ENCODE data around the gene SAC3D1. TPM values are rescaled to one million over a fixed set of nuclear protein-coding genes. Genes with fewer than 3 reads are reported as not detected.

Gene SAC3D1
- total and polyA plus RNA-seq, 9 of the 15 experiments (the other 6 are each of a cell fraction or from before 2014, with no cell fraction given): 0.20 to 35.2 (median 5.8) TPM

DNA sequence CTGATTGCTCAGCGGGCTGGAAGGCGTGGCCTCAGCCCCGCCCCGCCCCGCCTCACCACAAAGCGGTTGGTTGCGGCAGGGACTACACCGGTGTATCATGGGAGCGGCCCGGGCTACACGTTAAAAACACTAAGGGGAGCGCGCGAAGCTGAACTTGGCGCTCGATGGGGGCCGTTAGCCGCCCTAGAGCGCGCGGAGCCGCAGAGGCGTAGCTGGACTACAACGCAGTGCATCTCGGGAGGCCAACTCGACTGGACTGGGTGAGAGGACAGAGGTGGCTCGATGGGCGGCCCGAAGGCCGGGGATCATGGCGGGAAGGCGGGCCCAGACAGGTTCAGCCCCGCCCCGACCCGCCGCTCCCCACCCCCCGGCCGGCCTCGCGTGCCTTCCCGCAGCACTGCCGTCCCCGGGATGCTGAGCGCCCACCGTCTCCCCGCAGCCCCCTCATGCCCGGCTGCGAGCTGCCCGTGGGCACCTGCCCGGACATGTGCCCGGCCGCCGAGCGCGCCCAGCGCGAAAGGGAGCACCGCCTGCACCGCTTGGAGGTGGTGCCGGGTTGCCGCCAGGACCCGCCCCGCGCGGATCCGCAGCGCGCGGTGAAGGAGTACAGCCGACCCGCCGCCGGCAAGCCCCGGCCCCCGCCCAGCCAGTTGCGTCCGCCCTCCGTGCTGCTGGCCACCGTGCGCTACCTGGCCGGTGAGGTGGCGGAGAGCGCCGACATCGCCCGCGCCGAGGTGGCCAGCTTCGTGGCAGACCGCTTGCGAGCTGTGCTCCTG is at the start of gene SAC3D1 (continued):
- TF ChIP-seq, protein P1, sequence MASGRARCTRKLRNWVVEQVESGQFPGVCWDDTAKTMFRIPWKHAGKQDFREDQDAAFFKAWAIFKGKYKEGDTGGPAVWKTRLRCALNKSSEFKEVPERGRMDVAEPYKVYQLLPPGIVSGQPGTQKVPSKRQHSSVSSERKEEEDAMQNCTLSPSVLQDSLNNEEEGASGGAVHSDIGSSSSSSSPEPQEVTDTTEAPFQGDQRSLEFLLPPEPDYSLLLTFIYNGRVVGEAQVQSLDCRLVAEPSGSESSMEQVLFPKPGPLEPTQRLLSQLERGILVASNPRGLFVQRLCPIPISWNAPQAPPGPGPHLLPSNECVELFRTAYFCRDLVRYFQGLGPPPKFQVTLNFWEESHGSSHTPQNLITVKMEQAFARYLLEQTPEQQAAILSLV (tag; IDR thresholded peaks at IDR 0.05): no peak
- TF ChIP-seq NFIX (CRISPR knock-in tag; IDR thresholded peaks at IDR 0.05; ENCODE audit: low read depth) (no peak), MEIS2 (IDR thresholded peaks at IDR 0.05; ENCODE audit: partially characterized antibody) (no peak), CREM (IDR thresholded peaks at IDR 0.05; ENCODE audit: low read depth) (peak; percentile 45), ZNF347 (CRISPR knock-in tag; IDR thresholded peaks at IDR 0.05; ENCODE audit: low read depth) (no peak), MED1 (CRISPR knock-in tag; IDR thresholded peaks at IDR 0.05; ENCODE audit: borderline replicate concordance) (no peak), DNMT1 (IDR thresholded peaks at IDR 0.05) (no peak), ZNF133 (CRISPR knock-in tag; IDR thresholded peaks at IDR 0.05) (no peak), RFX1 (IDR thresholded peaks at IDR 0.05) (no peak), MCM5 (IDR thresholded peaks at IDR 0.05; ENCODE audit: low read depth) (no peak), FOS (IDR thresholded peaks at IDR 0.05; ENCODE audit: extremely low read depth, insufficient read length) (no peak), NFRKB (IDR thresholded peaks at IDR 0.05; ENCODE audit: low read depth) (no peak)
- TF ChIP-seq, protein P2, sequence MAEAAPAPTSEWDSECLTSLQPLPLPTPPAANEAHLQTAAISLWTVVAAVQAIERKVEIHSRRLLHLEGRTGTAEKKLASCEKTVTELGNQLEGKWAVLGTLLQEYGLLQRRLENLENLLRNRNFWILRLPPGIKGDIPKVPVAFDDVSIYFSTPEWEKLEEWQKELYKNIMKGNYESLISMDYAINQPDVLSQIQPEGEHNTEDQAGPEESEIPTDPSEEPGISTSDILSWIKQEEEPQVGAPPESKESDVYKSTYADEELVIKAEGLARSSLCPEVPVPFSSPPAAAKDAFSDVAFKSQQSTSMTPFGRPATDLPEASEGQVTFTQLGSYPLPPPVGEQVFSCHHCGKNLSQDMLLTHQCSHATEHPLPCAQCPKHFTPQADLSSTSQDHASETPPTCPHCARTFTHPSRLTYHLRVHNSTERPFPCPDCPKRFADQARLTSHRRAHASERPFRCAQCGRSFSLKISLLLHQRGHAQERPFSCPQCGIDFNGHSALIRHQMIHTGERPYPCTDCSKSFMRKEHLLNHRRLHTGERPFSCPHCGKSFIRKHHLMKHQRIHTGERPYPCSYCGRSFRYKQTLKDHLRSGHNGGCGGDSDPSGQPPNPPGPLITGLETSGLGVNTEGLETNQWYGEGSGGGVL (CRISPR knock-in tag; IDR thresholded peaks at IDR 0.05): no peak
- TF ChIP-seq, protein P3, sequence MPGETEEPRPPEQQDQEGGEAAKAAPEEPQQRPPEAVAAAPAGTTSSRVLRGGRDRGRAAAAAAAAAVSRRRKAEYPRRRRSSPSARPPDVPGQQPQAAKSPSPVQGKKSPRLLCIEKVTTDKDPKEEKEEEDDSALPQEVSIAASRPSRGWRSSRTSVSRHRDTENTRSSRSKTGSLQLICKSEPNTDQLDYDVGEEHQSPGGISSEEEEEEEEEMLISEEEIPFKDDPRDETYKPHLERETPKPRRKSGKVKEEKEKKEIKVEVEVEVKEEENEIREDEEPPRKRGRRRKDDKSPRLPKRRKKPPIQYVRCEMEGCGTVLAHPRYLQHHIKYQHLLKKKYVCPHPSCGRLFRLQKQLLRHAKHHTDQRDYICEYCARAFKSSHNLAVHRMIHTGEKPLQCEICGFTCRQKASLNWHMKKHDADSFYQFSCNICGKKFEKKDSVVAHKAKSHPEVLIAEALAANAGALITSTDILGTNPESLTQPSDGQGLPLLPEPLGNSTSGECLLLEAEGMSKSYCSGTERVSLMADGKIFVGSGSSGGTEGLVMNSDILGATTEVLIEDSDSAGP (CRISPR knock-in tag; IDR thresholded peaks at IDR 0.05): no peak
- TF ChIP-seq, protein P4, sequence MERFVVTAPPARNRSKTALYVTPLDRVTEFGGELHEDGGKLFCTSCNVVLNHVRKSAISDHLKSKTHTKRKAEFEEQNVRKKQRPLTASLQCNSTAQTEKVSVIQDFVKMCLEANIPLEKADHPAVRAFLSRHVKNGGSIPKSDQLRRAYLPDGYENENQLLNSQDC (CRISPR knock-in tag; IDR thresholded peaks at IDR 0.05): no peak
- TF ChIP-seq, protein P5, sequence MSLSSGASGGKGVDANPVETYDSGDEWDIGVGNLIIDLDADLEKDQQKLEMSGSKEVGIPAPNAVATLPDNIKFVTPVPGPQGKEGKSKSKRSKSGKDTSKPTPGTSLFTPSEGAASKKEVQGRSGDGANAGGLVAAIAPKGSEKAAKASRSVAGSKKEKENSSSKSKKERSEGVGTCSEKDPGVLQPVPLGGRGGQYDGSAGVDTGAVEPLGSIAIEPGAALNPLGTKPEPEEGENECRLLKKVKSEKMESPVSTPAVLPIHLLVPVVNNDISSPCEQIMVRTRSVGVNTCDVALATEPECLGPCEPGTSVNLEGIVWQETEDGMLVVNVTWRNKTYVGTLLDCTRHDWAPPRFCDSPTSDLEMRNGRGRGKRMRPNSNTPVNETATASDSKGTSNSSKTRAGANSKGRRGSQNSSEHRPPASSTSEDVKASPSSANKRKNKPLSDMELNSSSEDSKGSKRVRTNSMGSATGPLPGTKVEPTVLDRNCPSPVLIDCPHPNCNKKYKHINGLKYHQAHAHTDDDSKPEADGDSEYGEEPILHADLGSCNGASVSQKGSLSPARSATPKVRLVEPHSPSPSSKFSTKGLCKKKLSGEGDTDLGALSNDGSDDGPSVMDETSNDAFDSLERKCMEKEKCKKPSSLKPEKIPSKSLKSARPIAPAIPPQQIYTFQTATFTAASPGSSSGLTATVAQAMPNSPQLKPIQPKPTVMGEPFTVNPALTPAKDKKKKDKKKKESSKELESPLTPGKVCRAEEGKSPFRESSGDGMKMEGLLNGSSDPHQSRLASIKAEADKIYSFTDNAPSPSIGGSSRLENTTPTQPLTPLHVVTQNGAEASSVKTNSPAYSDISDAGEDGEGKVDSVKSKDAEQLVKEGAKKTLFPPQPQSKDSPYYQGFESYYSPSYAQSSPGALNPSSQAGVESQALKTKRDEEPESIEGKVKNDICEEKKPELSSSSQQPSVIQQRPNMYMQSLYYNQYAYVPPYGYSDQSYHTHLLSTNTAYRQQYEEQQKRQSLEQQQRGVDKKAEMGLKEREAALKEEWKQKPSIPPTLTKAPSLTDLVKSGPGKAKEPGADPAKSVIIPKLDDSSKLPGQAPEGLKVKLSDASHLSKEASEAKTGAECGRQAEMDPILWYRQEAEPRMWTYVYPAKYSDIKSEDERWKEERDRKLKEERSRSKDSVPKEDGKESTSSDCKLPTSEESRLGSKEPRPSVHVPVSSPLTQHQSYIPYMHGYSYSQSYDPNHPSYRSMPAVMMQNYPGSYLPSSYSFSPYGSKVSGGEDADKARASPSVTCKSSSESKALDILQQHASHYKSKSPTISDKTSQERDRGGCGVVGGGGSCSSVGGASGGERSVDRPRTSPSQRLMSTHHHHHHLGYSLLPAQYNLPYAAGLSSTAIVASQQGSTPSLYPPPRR (CRISPR knock-in tag; IDR thresholded peaks at IDR 0.05; ENCODE audit: borderline replicate concordance): no peak
